ENCODE measurements around the gene NKX2-1.
"Not testable (repeated sequence)": the region's sequence is repeated elsewhere in the genome, so short reads cannot be mapped to it uniquely, and the experiment has no call there.

NKX2-1 gene

DNA sequence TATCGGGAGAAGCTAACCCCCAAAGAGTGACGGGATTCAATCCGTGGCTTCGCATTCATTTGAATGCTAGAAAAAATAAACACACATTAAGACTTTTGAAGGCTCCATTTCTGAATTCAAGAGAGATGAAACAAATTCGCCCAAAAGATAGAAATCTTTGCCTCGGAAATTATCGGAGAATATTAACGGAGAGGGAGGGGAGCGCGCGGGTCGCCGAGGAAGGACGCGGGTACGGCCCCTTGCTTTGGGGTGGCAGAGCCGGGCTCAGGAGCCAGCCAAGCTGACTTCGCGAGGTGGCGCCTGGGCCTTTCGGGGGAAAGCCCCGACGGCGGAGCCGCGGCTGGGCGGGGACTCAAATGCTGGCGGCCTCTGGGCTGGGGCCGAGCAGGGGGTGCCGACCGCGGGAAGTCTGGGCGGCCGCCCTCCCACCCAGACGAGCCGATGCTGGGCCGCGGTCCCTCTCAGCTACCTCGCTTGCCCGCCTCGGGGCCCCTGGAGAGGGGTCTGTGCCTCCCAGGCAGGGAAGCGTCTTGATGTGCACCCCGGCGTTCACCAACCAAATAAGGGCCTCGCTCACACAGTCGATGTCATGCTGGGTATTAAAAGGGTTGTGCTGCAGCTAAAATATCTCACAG, 14.7 kb downstream of the NKX2-1 start:
- DNase-seq (ENCODE audit: low read depth), result no peak

DNA sequence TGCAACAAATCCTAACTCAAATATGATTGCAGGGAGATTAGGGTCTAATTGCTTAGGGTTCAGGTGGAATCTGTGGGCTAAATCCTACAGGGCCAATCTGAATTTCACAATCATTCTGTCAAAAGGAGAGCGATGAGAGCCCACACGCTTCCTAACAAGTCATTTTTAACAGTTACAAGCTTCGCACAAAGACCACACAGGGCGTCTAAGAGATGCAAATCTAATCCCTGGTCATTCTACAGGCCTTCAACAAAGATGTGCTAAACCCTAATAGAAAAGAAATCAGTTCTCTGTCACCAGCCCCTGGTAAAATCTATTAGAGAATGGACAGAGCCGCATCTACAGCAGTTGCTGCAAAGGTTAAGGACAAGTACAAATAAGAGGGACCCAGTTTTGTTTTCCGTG, 15.3 kb downstream of the NKX2-1 start:
- DNase-seq (ENCODE audit: low read depth), result no peak

DNA sequence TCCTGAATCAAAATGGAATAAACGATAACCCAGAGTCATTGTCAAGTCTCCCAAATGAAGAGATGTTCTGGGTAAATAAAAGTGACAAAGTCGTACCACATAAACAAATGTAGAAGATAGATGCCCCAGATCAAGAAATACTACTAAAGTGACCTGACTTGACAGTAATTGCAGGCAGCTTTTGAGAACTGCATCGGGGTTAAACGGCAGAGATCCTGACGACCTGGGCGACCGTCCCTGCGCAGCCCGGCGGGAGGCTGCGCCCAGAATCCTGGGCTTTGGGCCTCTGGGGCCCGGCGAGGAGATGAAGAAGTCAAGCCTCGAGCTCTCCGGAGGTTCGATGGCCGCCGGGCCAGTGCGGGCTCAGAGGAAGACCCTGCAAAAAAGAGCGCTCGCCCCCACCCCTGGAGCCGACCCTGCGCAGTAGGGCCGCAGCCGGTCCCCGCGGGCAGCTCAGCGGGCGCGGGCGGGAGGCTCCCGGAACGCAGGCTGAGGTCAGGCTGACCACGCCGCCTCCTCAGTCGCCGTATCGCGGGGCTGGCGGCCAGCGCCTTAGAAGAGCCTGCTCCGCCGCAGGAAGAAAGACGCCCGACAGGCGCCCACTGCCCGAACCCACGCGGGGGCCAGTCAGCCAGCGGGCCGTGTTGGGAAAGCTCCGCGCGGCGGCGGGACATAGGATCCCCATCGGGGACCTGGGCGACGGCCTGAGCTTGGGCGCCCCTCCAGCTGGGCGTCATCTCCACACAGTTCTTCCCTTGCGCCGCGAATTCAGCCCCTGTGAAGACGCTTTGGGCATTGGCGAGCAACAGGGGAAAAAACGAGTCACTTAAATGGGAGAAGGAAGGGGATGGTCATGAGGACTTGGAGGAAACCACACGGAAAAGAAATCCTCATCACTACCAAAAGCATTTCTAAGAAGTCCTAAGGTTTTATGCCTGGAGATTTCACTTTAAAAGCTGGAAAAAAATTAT, 16.0 kb downstream of the NKX2-1 start:
- DNase-seq (ENCODE audit: low read depth), result no peak

- DNase-seq (ENCODE audit: low read depth), result no peak
These were observed 17.2 kb downstream of the NKX2-1 start for GRCh38 chr14:36502558-36503508.

GRCh38 chr14:36498938-36499337, 21.1 kb downstream of the NKX2-1 start:
- no peak for DNase-seq (ENCODE audit: low read depth)

DNA sequence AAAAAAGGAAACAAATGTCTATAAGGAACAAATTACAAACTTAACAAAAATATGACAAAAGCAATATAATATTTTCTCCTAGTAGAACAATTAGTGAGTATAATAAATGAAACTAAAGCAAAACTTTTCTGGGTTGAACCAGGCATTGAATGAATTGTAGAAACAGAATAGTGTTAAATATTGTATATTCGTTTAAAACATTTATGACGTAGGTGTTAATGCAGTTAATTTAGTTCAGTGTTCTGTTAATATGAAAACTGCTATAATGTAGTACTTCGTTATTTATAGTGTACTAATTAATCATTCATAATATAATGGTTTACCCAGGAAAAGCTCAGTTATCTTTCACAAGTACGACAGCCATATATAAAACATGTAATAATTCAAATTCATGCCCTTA, 23.7 kb downstream of the NKX2-1 start:
- DNase-seq (ENCODE audit: low read depth), result no peak

GRCh38 chr14:36495666-36496065, 24.4 kb downstream of the NKX2-1 start:
- DNase-seq (ENCODE audit: low read depth), result no peak

GRCh38 chr14:36493761-36494160, 26.3 kb downstream of the NKX2-1 start:
- DNase-seq (ENCODE audit: low read depth), result no peak

GRCh38 chr14:36485773-36486172, 34.3 kb downstream of the NKX2-1 start:
- no peak for DNase-seq (ENCODE audit: low read depth)

- DNase-seq (ENCODE audit: low read depth), result no peak
These were observed 40.7 kb downstream of the NKX2-1 start for GRCh38 chr14:36479344-36479743.

- no peak for DNase-seq (ENCODE audit: low read depth)
These were observed 41.2 kb downstream of the NKX2-1 start for GRCh38 chr14:36478782-36479181.

- no peak for DNase-seq (ENCODE audit: low read depth)
These were observed 42.8 kb downstream of the NKX2-1 start for GRCh38 chr14:36477266-36477665.

DNA sequence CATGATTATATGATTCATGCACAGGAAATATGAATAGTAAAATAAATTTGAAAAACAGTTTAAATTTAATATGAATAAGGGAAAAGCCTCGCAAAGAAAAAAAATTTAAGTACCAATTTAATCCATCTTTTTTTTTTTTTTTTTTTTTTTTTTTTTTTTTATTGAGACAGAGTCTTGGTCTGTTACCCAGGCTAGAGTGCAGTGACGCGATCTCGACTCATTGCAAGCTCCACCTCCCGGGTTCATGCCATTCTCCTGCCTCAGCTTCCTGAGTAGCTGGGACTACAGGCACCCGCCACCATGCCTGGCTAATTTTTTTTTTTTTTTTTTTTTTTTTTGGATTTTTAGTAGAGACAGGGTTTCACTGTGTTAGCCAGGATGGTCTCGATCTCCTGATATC, 44.0 kb downstream of the NKX2-1 start:
- DNase-seq (ENCODE audit: low read depth), result not testable (repeated sequence)

- DNase-seq (ENCODE audit: low read depth), result no peak
These were observed 45.4 kb downstream of the NKX2-1 start for GRCh38 chr14:36474593-36474992.

DNA sequence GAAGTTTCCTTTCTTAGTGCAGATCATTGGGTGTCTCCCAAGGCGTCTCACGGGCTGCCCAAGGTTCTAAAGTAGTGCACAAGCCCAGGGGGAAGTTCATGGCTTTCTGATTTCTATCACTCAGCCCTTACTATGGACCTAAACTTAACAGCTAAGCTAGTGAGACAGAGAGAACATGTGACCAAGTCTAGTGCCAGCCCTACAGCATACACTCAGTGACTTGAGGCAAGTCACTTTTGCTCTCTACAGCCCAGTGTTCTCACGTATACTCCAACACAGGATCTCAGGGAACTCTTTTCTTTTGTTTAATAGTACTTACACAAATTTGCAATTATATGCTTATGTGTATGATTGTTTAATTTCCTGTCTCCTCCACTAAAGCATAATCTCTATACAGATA, 48.6 kb downstream of the NKX2-1 start:
- DNase-seq (ENCODE audit: low read depth), result no peak

DNA sequence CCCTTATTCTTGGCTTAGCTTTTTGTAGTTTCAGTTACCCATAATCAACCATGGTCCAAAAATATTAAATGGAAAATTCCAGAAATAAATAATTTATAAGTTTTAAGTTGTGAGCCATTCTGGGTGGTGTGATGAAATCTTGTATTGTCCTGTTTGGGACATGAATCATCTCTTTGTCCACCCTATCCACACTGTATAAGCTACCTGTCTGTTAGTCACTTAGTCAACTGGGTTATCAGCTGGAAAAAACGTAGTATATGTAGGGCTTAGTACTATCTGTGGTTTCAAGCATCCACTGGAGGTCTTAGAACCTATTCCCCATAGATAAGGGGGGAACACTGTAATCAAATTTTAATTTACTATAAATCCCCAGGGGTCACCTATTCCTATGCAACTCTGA, 52.7 kb downstream of the NKX2-1 start:
- DNase-seq (ENCODE audit: low read depth), result no peak
